Adrenal gland (tissue), 5 donors: ENCODE data around the gene EPG5.

Source experiments
- POLR2A ChIP-seq, 2 donors: fragments of 450-650 bp; IDR thresholded peaks; one replicate each; pipeline ENCODE4 v1.6.1; 2017; ENCODE audit warnings: antibody characterized with exemption in 2 of 2, mild to moderate bottlenecking in 2 of 2, moderate library complexity in 1 of 2
- TF ChIP-seq, protein P1 (sequence below), 6 experiments: fragments of 450-650 bp in 4 of 6; fragments of 200-600 bp in 2 of 6; sonication (generic) in 1 of 6; IDR thresholded peaks; 1 replicate in 5 of 6; 2 replicates in 1 of 6; pipeline versions ENCODE4 v1.5.1 to v1.8.0; 2016 to 2021; ENCODE audit warnings: antibody characterized with exemption in 6 of 6, mild to moderate bottlenecking in 2 of 6, moderate library complexity in 1 of 6
- donor health status: DM: no; HTN: no; CAD: no.

DNA sequence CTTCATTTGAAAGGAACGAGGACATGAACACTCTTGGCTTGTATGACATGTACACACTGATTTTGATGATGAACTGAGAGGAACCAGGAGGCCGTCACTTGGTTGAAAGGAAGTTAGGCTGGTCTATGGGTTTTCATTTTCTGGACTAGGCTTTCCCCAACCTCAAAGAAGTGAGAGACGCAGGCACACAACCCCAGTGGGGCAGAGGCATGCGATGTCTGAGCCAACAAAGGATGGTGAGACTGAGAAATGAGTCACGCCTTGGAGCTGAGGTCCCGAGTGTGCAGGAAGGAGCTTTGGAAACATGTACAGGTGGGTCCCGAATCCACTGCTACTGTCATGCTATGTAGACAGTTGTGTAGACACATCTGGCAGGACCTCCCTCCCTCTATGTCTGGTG lies 117.6 kb downstream of the EPG5 start:
- TF ChIP-seq POLR2A (IDR thresholded peaks at IDR 0.05) = no peak
- TF ChIP-seq, protein P1, sequence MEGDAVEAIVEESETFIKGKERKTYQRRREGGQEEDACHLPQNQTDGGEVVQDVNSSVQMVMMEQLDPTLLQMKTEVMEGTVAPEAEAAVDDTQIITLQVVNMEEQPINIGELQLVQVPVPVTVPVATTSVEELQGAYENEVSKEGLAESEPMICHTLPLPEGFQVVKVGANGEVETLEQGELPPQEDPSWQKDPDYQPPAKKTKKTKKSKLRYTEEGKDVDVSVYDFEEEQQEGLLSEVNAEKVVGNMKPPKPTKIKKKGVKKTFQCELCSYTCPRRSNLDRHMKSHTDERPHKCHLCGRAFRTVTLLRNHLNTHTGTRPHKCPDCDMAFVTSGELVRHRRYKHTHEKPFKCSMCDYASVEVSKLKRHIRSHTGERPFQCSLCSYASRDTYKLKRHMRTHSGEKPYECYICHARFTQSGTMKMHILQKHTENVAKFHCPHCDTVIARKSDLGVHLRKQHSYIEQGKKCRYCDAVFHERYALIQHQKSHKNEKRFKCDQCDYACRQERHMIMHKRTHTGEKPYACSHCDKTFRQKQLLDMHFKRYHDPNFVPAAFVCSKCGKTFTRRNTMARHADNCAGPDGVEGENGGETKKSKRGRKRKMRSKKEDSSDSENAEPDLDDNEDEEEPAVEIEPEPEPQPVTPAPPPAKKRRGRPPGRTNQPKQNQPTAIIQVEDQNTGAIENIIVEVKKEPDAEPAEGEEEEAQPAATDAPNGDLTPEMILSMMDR (IDR thresholded peaks at IDR 0.05) = no peak
